HepG2 (cell line): ENCODE data around the gene TRIM28. TPM values are rescaled to one million over a fixed set of nuclear protein-coding genes. Genes with fewer than 3 reads are reported as not detected.

ENCODE experiments used
- HCFC1 ChIP-seq: fragments of 150-350 bp; IDR thresholded peaks from 2 replicates; pipeline ENCODE4 v1.6.1; 2014; ENCODE audit warnings: low read depth, low read length
- RXRB ChIP-seq: IDR thresholded peaks from 2 replicates; pipeline ENCODE4 v1.6.1; 2016; ENCODE audit warnings: borderline replicate concordance, missing genetic modification reagents, missing compliant biosample characterization
- SALL1 ChIP-seq: sonication (generic); formaldehyde crosslinking; IDR thresholded peaks from 2 replicates; pipeline ENCODE4 v1.8.0; 2022; ENCODE audit warnings: mild to moderate bottlenecking, missing genetic modification reagents
- SUZ12 ChIP-seq: fragments of 150-350 bp; IDR thresholded peaks from 2 replicates; pipeline ENCODE4 v1.6.1; 2014; ENCODE audit warnings: low read depth, low read length
- ZNF326 ChIP-seq: sonication (generic); formaldehyde crosslinking; IDR thresholded peaks from 2 replicates; pipeline ENCODE4 v1.4.0; 2020; ENCODE audit warnings: missing genetic modification reagents, borderline replicate concordance
- ZNF761 ChIP-seq: sonication (generic); formaldehyde crosslinking; conservative IDR thresholded peaks from 2 replicates; pipeline ENCODE4 v1.4.0; 2020; ENCODE audit warnings: mild to moderate bottlenecking, missing genetic modification reagents
- ZNF780A ChIP-seq: sonication (generic); formaldehyde crosslinking; IDR thresholded peaks from 2 replicates; pipeline ENCODE4 v1.8.0; 2022; ENCODE audit warnings: mild to moderate bottlenecking, missing genetic modification reagents, moderate library complexity
- polyA plus RNA-seq, 8 experiments: library from polyadenylated mRNA; depleted of rRNA in 3 of 8; stranded (reverse) in 7 of 8; unstranded in 1 of 8; fragments of >200 nt; fragmentation: Illumina TruSeq in 4 of 8; extraction: Trizol in 4 of 8; gene quantifications; 2 replicates each; pipeline versions ENCODE4 v1.2.1 to v1.2.3, GENCODE V29; 2011 to 2016; ENCODE audit warnings: low read depth in 4 of 8, missing spikeins in 1 of 8, mixed read lengths in 1 of 8; ENCODE audit not compliant: insufficient read depth in 1 of 8
- total RNA-seq, 5 experiments: library from RNA; depleted of rRNA; stranded (reverse); fragments of >200 nt; fragmentation: Illumina TruSeq; extraction: Trizol; gene quantifications; 2 replicates each; pipeline ENCODE4 v1.2.3, GENCODE V29; 2016; ENCODE audit warnings: low read depth in 1 of 5
- TF ChIP-seq, protein P1 (sequence below): sonication (generic); formaldehyde crosslinking; IDR thresholded peaks from 2 replicates; pipeline ENCODE4 v1.4.0; 2020; ENCODE audit warnings: low read depth, missing genetic modification reagents

Gene TRIM28
- total and polyA plus RNA-seq, 2 of the 13 experiments (the other 11 are each of a cell fraction or from before 2014, with no cell fraction given), result 361 to 439 TPM

DNA sequence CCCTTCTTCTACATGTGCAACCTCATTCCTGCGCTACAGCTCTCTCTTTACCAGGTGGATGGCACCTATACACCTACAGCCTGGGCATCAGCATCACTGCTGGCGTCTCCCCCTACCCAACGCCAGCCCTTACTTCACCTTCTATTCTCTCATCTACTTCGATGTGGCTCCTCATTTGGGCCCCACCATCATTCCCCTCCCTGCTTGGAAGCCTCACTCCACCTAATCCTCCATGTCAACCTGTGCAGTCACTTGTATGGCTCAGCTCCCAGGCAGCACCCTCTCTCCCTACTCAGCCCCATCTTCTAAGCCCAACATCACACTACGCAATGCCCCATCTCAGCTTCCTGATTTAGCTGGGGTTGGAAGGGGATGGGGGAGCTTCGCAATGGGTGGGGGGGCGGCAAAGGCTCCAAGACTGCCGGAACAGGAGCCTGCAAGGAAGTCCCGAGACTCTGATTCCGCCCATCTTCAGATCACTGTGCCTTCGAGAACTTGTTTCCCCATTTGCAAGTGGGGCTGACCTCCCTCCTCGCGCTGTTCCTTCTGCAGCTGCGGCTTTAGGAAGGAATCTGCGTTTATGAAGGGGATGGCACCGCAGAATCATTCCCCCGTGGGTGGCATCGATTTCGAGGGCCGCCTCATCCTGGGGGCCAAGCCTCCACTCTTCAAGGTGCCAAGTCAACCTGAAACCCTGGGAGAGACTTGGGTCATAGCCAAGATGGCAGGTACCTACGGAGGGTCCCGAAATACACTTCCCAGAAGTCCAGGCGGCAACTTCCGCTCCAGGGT, 28.4 kb downstream of the TRIM28 start (continued):
- TF ChIP-seq, protein P1, sequence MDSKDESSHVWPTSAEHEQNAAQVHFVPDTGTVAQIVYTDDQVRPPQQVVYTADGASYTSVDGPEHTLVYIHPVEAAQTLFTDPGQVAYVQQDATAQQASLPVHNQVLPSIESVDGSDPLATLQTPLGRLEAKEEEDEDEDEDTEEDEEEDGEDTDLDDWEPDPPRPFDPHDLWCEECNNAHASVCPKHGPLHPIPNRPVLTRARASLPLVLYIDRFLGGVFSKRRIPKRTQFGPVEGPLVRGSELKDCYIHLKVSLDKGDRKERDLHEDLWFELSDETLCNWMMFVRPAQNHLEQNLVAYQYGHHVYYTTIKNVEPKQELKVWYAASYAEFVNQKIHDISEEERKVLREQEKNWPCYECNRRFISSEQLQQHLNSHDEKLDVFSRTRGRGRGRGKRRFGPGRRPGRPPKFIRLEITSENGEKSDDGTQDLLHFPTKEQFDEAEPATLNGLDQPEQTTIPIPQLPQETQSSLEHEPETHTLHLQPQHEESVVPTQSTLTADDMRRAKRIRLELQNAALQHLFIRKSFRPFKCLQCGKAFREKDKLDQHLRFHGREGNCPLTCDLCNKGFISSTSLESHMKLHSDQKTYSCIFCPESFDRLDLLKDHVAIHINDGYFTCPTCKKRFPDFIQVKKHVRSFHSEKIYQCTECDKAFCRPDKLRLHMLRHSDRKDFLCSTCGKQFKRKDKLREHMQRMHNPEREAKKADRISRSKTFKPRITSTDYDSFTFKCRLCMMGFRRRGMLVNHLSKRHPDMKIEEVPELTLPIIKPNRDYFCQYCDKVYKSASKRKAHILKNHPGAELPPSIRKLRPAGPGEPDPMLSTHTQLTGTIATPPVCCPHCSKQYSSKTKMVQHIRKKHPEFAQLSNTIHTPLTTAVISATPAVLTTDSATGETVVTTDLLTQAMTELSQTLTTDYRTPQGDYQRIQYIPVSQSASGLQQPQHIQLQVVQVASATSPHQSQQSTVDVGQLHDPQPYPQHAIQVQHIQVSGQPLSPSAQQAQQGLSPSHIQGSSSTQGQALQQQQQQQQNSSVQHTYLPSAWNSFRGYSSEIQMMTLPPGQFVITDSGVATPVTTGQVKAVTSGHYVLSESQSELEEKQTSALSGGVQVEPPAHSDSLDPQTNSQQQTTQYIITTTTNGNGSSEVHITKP (CRISPR knock-in tag), result no peak
- TF ChIP-seq SALL1 (CRISPR knock-in tag) (peak; percentile 24; the same call in 1 of the 2 replicates), RXRB (no peak), SUZ12 (peak; percentile 45; the same call in 1 of the 2 replicates), ZNF326 (CRISPR knock-in tag) (peak; percentile 94), ZNF761 (CRISPR knock-in tag) (0 out of 2 replicates have a peak, but pooled peaks have one; percentile 6), ZNF780A (CRISPR knock-in tag) (no peak), HCFC1 (peak; percentile 75)
